Skeletal muscle tissue (tissue), 4 donors: ENCODE data around the gene PIGL. TPM values are rescaled to one million over a fixed set of nuclear protein-coding genes. Genes with fewer than 3 reads are reported as not detected.

Experiments
- H3K27ac ChIP-seq: one replicate; pipeline ENCODE4 v1.7.0; 2013; ENCODE audit warnings: mild to moderate bottlenecking, low read depth, low read length, inconsistent platforms
- H3K27me3 ChIP-seq, 3 donors: one replicate each; pipeline ENCODE4 v1.7.0; 2013; ENCODE audit warnings: low read length in 3 of 3; ENCODE audit not compliant: control insufficient read depth in 3 of 3, insufficient read depth in 3 of 3
- H3K36me3 ChIP-seq, 3 donors: one replicate each; pipeline ENCODE4 v1.7.0; 2013; ENCODE audit warnings: low read length in 3 of 3; ENCODE audit not compliant: control insufficient read depth in 3 of 3, insufficient read depth in 3 of 3
- H3K4me1 ChIP-seq, 3 donors: one replicate each; pipeline ENCODE4 v1.7.0; 2013; ENCODE audit warnings: low read length in 3 of 3, mild to moderate bottlenecking in 3 of 3; ENCODE audit not compliant: control insufficient read depth in 3 of 3, insufficient read depth in 3 of 3
- H3K4me3 ChIP-seq, 3 donors: one replicate each; pipeline ENCODE4 v1.7.0; 2013; ENCODE audit warnings: low read length in 3 of 3
- H3K9ac ChIP-seq, 3 donors: one replicate each; pipeline ENCODE4 v1.7.0; 2013; ENCODE audit warnings: low read length in 3 of 3, mild to moderate bottlenecking in 3 of 3, moderate library complexity in 2 of 3, low read depth in 1 of 3
- H3K9me3 ChIP-seq, 3 donors: one replicate each; pipeline ENCODE4 v1.7.0; 2013; ENCODE audit warnings: low read length in 3 of 3; ENCODE audit not compliant: control insufficient read depth in 3 of 3
- total RNA-seq: library from RNA; depleted of rRNA; stranded (reverse); fragments of >200 nt; gene quantifications from one replicate; pipeline ENCODE4 v1.2.3, GENCODE V29; 2014
- donor health status: Osteomylitis.

The PIGL gene
- total RNA-seq, 1 donor from 2014 or later = 12.5 TPM

- no peaks in the 10 kb centered on the region for H3K9me3 ChIP-seq
- no peaks in the 10 kb centered on the region for H3K27me3 ChIP-seq
- H3K4me1 ChIP-seq = no peaks in the 10 kb centered on the region
- H3K36me3 ChIP-seq = peaks cover 3 to 8% (median 4%) of the 10 kb centered on the region in 3 donors
- no peak overlapping the region for H3K27ac ChIP-seq
- H3K9ac ChIP-seq = no peak overlapping the region
- no peak overlapping the region for H3K4me3 ChIP-seq
Measured at GRCh38 chr17:16319969-16320368, 103.0 kb downstream of the PIGL start.

- no peaks in the 10 kb centered on the region for H3K9me3 ChIP-seq
- no peaks in the 10 kb centered on the region for H3K27me3 ChIP-seq
- peaks cover 10 to 14% (median 12%) of the 10 kb centered on the region in 3 donors for H3K36me3 ChIP-seq
- H3K4me1 ChIP-seq = no peaks in the 10 kb centered on the region
- no peak overlapping the region for H3K4me3 ChIP-seq
- H3K9ac ChIP-seq = no peak overlapping the region
- H3K27ac ChIP-seq = no peak overlapping the region
Measured at GRCh38 chr17:16322636-16323035, 105.6 kb downstream of the PIGL start.

- Histone ChIP-seq H3K4me1 (no peaks in the 10 kb centered on the region), H3K4me3 (no peak overlapping the region), H3K9me3 (no peaks in the 10 kb centered on the region), H3K9ac (no peak overlapping the region), H3K36me3 (peaks cover 9 to 14% (median 12%) of the 10 kb centered on the region in 3 donors), H3K27me3 (no peaks in the 10 kb centered on the region), H3K27ac (no peak overlapping the region)
Measured at GRCh38 chr17:16325964-16326363, 109.0 kb downstream of the PIGL start.

GRCh38 chr17:16327018-16327417 is 110.0 kb downstream of the PIGL start:
- Histone ChIP-seq H3K9me3 (no peaks in the 10 kb centered on the region), H3K4me3 (no peak overlapping the region), H3K27me3 (no peaks in the 10 kb centered on the region), H3K9ac (no peak overlapping the region), H3K4me1 (no peaks in the 10 kb centered on the region), H3K36me3 (peaks cover 9 to 14% (median 12%) of the 10 kb centered on the region in 3 donors), H3K27ac (no peak overlapping the region)

- Histone ChIP-seq H3K9ac (peak overlapping the region in 1 of 3 donors; percentile 16), H3K36me3 (peaks cover 9 to 14% (median 12%) of the 10 kb centered on the region in 3 donors), H3K27me3 (no peaks in the 10 kb centered on the region), H3K4me3 (no peak overlapping the region), H3K4me1 (no peaks in the 10 kb centered on the region), H3K9me3 (no peaks in the 10 kb centered on the region), H3K27ac (no peak overlapping the region)
Measured at GRCh38 chr17:16328997-16329396, 112.0 kb downstream of the PIGL start.

GRCh38 chr17:16329519-16330271 is 112.7 kb downstream of the PIGL start:
- no peak overlapping the region for H3K9ac ChIP-seq
- H3K9me3 ChIP-seq = no peaks in the 10 kb centered on the region
- peak overlapping the region in 1 of 3 donors; percentile 43 for H3K4me3 ChIP-seq
- no peaks in the 10 kb centered on the region for H3K4me1 ChIP-seq
- no peak overlapping the region for H3K27ac ChIP-seq
- H3K27me3 ChIP-seq = no peaks in the 10 kb centered on the region
- peaks cover 9 to 14% (median 12%) of the 10 kb centered on the region in 3 donors for H3K36me3 ChIP-seq

GRCh38 chr17:16338391-16338790 is 121.4 kb downstream of the PIGL start:
- H3K9me3 ChIP-seq = no peaks in the 10 kb centered on the region
- H3K27ac ChIP-seq = no peak overlapping the region
- no peaks in the 10 kb centered on the region for H3K4me1 ChIP-seq
- no peak overlapping the region for H3K9ac ChIP-seq
- H3K4me3 ChIP-seq = no peak overlapping the region
- peaks cover 0 to 6% (median 6%) of the 10 kb centered on the region in 3 donors for H3K36me3 ChIP-seq
- H3K27me3 ChIP-seq = no peaks in the 10 kb centered on the region

GRCh38 chr17:16339402-16339801 is 122.4 kb downstream of the PIGL start:
- no peak overlapping the region for H3K27ac ChIP-seq
- H3K9ac ChIP-seq = no peak overlapping the region
- no peaks in the 10 kb centered on the region for H3K27me3 ChIP-seq
- H3K4me3 ChIP-seq = no peak overlapping the region
- H3K4me1 ChIP-seq = no peaks in the 10 kb centered on the region
- peaks cover 0 to 11% (median 6%) of the 10 kb centered on the region in 3 donors for H3K36me3 ChIP-seq
- H3K9me3 ChIP-seq = no peaks in the 10 kb centered on the region

GRCh38 chr17:16339959-16340358 is 122.9 kb downstream of the PIGL start:
- H3K27me3 ChIP-seq = no peaks in the 10 kb centered on the region
- peaks cover 0 to 11% (median 6%) of the 10 kb centered on the region in 3 donors for H3K36me3 ChIP-seq
- no peak overlapping the region for H3K9ac ChIP-seq
- H3K4me3 ChIP-seq = no peak overlapping the region
- no peak overlapping the region for H3K27ac ChIP-seq
- H3K9me3 ChIP-seq = no peaks in the 10 kb centered on the region
- no peaks in the 10 kb centered on the region for H3K4me1 ChIP-seq

- H3K36me3 ChIP-seq = peaks cover 0 to 11% (median 8%) of the 10 kb centered on the region in 3 donors
- no peaks in the 10 kb centered on the region for H3K9me3 ChIP-seq
- no peak overlapping the region for H3K27ac ChIP-seq
- no peaks in the 10 kb centered on the region for H3K4me1 ChIP-seq
- no peak overlapping the region for H3K4me3 ChIP-seq
- H3K9ac ChIP-seq = no peak overlapping the region
- no peaks in the 10 kb centered on the region for H3K27me3 ChIP-seq
Measured at GRCh38 chr17:16342979-16343378, 126.0 kb downstream of the PIGL start.
